ENCODE results near the gene ADAMTS3. TPM values are rescaled to one million over a fixed set of nuclear protein-coding genes. Genes with fewer than 3 reads are reported as not detected.

The ADAMTS3 gene
- total RNA-seq, 1 donor from 2014 or later, result 7.4 TPM

GRCh38 chr4:72397314-72397713 is 171.7 kb downstream of the ADAMTS3 start:
- no peak for DNase-seq (ENCODE audit: low spot score)
- H3K27me3 Mint-ChIP-seq (ENCODE audit: unreplicated experiment), result no peaks in the 10 kb centered on the region
- no peaks in the 10 kb centered on the region for H3K36me3 Mint-ChIP-seq (ENCODE audit: low read depth, unreplicated experiment)
- H3K27ac Mint-ChIP-seq (ENCODE audit: unreplicated experiment), result no peak overlapping the region
- H3K4me1 Mint-ChIP-seq (ENCODE audit: unreplicated experiment), result peaks cover 3% of the 10 kb centered on the region
- no peak for TF ChIP-seq CTCF (IDR thresholded peaks at IDR 0.05; ENCODE audit: unreplicated experiment)
- no peak overlapping the region for H3K4me3 Mint-ChIP-seq (ENCODE audit: unreplicated experiment)
- no peaks in the 10 kb centered on the region for H3K9me3 Mint-ChIP-seq (ENCODE audit: unreplicated experiment)

GRCh38 chr4:72394012-72394663 is 174.9 kb downstream of the ADAMTS3 start:
- Mint-ChIP-seq H3K4me1 (ENCODE audit: unreplicated experiment) (peaks cover 3% of the 10 kb centered on the region), H3K9me3 (ENCODE audit: unreplicated experiment) (no peaks in the 10 kb centered on the region), H3K4me3 (ENCODE audit: unreplicated experiment) (no peak overlapping the region), H3K27me3 (ENCODE audit: unreplicated experiment) (no peaks in the 10 kb centered on the region), H3K27ac (ENCODE audit: unreplicated experiment) (no peak overlapping the region), H3K36me3 (ENCODE audit: low read depth, unreplicated experiment) (no peaks in the 10 kb centered on the region)
- DNase-seq (ENCODE audit: low spot score), result no peak
- TF ChIP-seq CTCF (IDR thresholded peaks at IDR 0.05; ENCODE audit: unreplicated experiment), result no peak

GRCh38 chr4:72391281-72391680 is 177.7 kb downstream of the ADAMTS3 start:
- TF ChIP-seq CTCF (IDR thresholded peaks at IDR 0.05; ENCODE audit: unreplicated experiment), result no peak
- no peak overlapping the region for H3K4me3 Mint-ChIP-seq (ENCODE audit: unreplicated experiment)
- H3K36me3 Mint-ChIP-seq (ENCODE audit: low read depth, unreplicated experiment), result no peaks in the 10 kb centered on the region
- H3K4me1 Mint-ChIP-seq (ENCODE audit: unreplicated experiment), result peaks cover 3% of the 10 kb centered on the region
- H3K9me3 Mint-ChIP-seq (ENCODE audit: unreplicated experiment), result no peaks in the 10 kb centered on the region
- no peaks in the 10 kb centered on the region for H3K27me3 Mint-ChIP-seq (ENCODE audit: unreplicated experiment)
- H3K27ac Mint-ChIP-seq (ENCODE audit: unreplicated experiment), result no peak overlapping the region
- no peak for DNase-seq (ENCODE audit: low spot score)

- H3K27ac Mint-ChIP-seq (ENCODE audit: unreplicated experiment), result no peak overlapping the region
- H3K4me1 Mint-ChIP-seq (ENCODE audit: unreplicated experiment), result peaks cover 3% of the 10 kb centered on the region
- TF ChIP-seq CTCF (IDR thresholded peaks at IDR 0.05; ENCODE audit: unreplicated experiment), result no peak
- no peak for DNase-seq (ENCODE audit: low spot score)
- H3K36me3 Mint-ChIP-seq (ENCODE audit: low read depth, unreplicated experiment), result no peaks in the 10 kb centered on the region
- H3K27me3 Mint-ChIP-seq (ENCODE audit: unreplicated experiment), result no peaks in the 10 kb centered on the region
- no peaks in the 10 kb centered on the region for H3K9me3 Mint-ChIP-seq (ENCODE audit: unreplicated experiment)
- H3K4me3 Mint-ChIP-seq (ENCODE audit: unreplicated experiment), result no peak overlapping the region
Observed at GRCh38 chr4:72390409-72390808, 178.6 kb downstream of the ADAMTS3 start.

GRCh38 chr4:72388521-72388920 is 180.5 kb downstream of the ADAMTS3 start:
- TF ChIP-seq CTCF (IDR thresholded peaks at IDR 0.05; ENCODE audit: unreplicated experiment), result no peak
- Mint-ChIP-seq H3K4me3 (ENCODE audit: unreplicated experiment) (no peak overlapping the region), H3K27ac (ENCODE audit: unreplicated experiment) (no peak overlapping the region), H3K9me3 (ENCODE audit: unreplicated experiment) (no peaks in the 10 kb centered on the region), H3K4me1 (ENCODE audit: unreplicated experiment) (no peaks in the 10 kb centered on the region), H3K36me3 (ENCODE audit: low read depth, unreplicated experiment) (no peaks in the 10 kb centered on the region), H3K27me3 (ENCODE audit: unreplicated experiment) (no peaks in the 10 kb centered on the region)
- no peak for DNase-seq (ENCODE audit: low spot score)
